CD14-positive monocyte (primary cell): Measurements from ENCODE around the gene RIPOR3. TPM values are rescaled to one million over a fixed set of nuclear protein-coding genes. Genes with fewer than 3 reads are reported as not detected.

Experiments
- DNase-seq, 3 donors: peaks; one replicate each; pipeline ENCODE4 v3.0.0-alpha.2; 2011 to 2022
- H2AFZ ChIP-seq: 2 replicates; pipeline ENCODE4 v1.6.0; 2012; ENCODE audit warnings: mild to moderate bottlenecking, low read depth, low read length, inconsistent platforms; ENCODE audit not compliant: insufficient read depth, poor library complexity, severe bottlenecking
- H3K27ac ChIP-seq, 2 donors: 1 replicate in 1 of 2; 2 replicates in 1 of 2; pipeline ENCODE4 v1.5.1; 2012 to 2013; ENCODE audit warnings: low read length in 2 of 2, control low read depth in 1 of 2, inconsistent platforms in 1 of 2, low read depth in 1 of 2, mild to moderate bottlenecking in 1 of 2
- H3K27me3 ChIP-seq, 2 donors: one replicate each; pipeline versions ENCODE4 v1.6.0 to v1.6.1; 2011 to 2013; ENCODE audit warnings: low read length in 2 of 2; ENCODE audit not compliant: control insufficient read depth in 2 of 2, insufficient read depth in 2 of 2
- H3K36me3 ChIP-seq, 2 donors: replicated peaks in 1 of 2; 1 replicate in 1 of 2; 2 replicates in 1 of 2; pipeline versions ENCODE4 v1.5.1 to v1.6.1; 2012 to 2013; ENCODE audit warnings: low read length in 2 of 2, control low read depth in 1 of 2, inconsistent platforms in 1 of 2, mild to moderate bottlenecking in 1 of 2; ENCODE audit not compliant: insufficient read depth in 2 of 2, control insufficient read depth in 1 of 2
- H3K4me1 ChIP-seq, 2 donors: 1 replicate in 1 of 2; 2 replicates in 1 of 2; pipeline versions ENCODE4 v1.5.1 to v1.6.1; 2012 to 2013; ENCODE audit warnings: low read length in 2 of 2, control low read depth in 1 of 2, inconsistent platforms in 1 of 2, mild to moderate bottlenecking in 1 of 2, moderate library complexity in 1 of 2; ENCODE audit not compliant: insufficient read depth in 2 of 2, control insufficient read depth in 1 of 2
- H3K4me2 ChIP-seq: replicated peaks from 2 replicates; pipeline ENCODE3; 2012; ENCODE audit warnings: low read length, moderate library complexity, mild to moderate bottlenecking; ENCODE audit not compliant: poor library complexity, severe bottlenecking; ENCODE audit errors: extremely low read depth
- H3K4me3 ChIP-seq, 3 experiments: fragments of 200-600 bp in 1 of 3; sonication (generic) in 1 of 3; replicated peaks in 1 of 3; 1 replicate in 2 of 3; 2 replicates in 1 of 3; pipeline ENCODE4 v1.5.1; 2011 to 2013; ENCODE audit warnings: low read length in 3 of 3, mild to moderate bottlenecking in 3 of 3, control low read depth in 2 of 3, low read depth in 2 of 3, inconsistent platforms in 1 of 3, moderate library complexity in 1 of 3
- H3K79me2 ChIP-seq: 2 replicates; pipeline ENCODE4 v1.6.0; 2012; ENCODE audit warnings: mild to moderate bottlenecking, control low read depth, inconsistent platforms, low read length, moderate library complexity; ENCODE audit not compliant: insufficient read depth
- H3K9ac ChIP-seq: 2 replicates; pipeline ENCODE4 v1.6.0; 2017; ENCODE audit warnings: low read length, mild to moderate bottlenecking; ENCODE audit not compliant: insufficient read depth, poor library complexity, severe bottlenecking
- H3K9me3 ChIP-seq, 2 donors: replicated peaks in 1 of 2; 1 replicate in 1 of 2; 2 replicates in 1 of 2; pipeline versions ENCODE4 v1.5.1 to v1.6.1; 2012 to 2013; ENCODE audit warnings: low read length in 2 of 2, control low read depth in 1 of 2; ENCODE audit not compliant: control insufficient read depth in 1 of 2, insufficient read depth in 1 of 2
- H4K20me1 ChIP-seq: 2 replicates; pipeline ENCODE4 v1.6.0; 2012; ENCODE audit warnings: mild to moderate bottlenecking, low read length, control low read depth, moderate library complexity; ENCODE audit not compliant: insufficient read depth
- H3K27ac Mint-ChIP-seq, 7 donors: one replicate each; pipeline ENCODE4 v1.8.0; 2020; ENCODE audit warnings: mild to moderate bottlenecking in 7 of 7, mixed read lengths in 7 of 7, moderate library complexity in 6 of 7, inconsistent platforms in 2 of 7
- H3K27me3 Mint-ChIP-seq, 3 donors: one replicate each; pipeline ENCODE4 v1.8.0; 2021 to 2022; ENCODE audit warnings: low read depth in 3 of 3, mild to moderate bottlenecking in 3 of 3, mixed read lengths in 3 of 3, moderate library complexity in 3 of 3, inconsistent platforms in 1 of 3
- H3K36me3 Mint-ChIP-seq, 2 donors: one replicate each; pipeline ENCODE4 v1.8.0; 2020; ENCODE audit warnings: mixed read lengths in 2 of 2, inconsistent platforms in 1 of 2, mild to moderate bottlenecking in 1 of 2
- H3K4me1 Mint-ChIP-seq: one replicate; pipeline ENCODE4 v1.8.0; 2020; ENCODE audit warnings: mild to moderate bottlenecking, mixed read lengths
- H3K4me3 Mint-ChIP-seq, 2 donors: one replicate each; pipeline ENCODE4 v1.8.0; 2020; ENCODE audit warnings: mild to moderate bottlenecking in 2 of 2, mixed read lengths in 2 of 2, moderate library complexity in 1 of 2
- H3K9me3 Mint-ChIP-seq, 7 donors: one replicate each; pipeline ENCODE4 v1.8.0; 2020 to 2022; ENCODE audit warnings: mixed read lengths in 7 of 7, mild to moderate bottlenecking in 6 of 7, moderate library complexity in 6 of 7, inconsistent platforms in 2 of 7
- WGBS: methylation state at CpG from one replicate; pipeline ENCODE4 v1.1.5; 2013; ENCODE audit warnings: missing lambda C conversion rate; ENCODE audit not compliant: insufficient coverage; 5-methylcytosine and 5-hydroxymethylcytosine counted together
- intact Hi-C, 2 donors: fragments of 100-400 bp; cut with micrococcal nuclease; formaldehyde crosslinking; loops; one replicate each; pipeline versions ENCODE4 v1.15.0 to v1.15.1; 2023
- polyA plus RNA-seq, 3 donors: library from polyadenylated mRNA; depleted of rRNA in 1 of 3; unstranded in 2 of 3; stranded (reverse) in 1 of 3; fragments of 300-500 nt in 2 of 3; fragments of >200 nt in 1 of 3; fragmentation: Illumina TruSeq in 2 of 3; gene quantifications; 1 replicate in 2 of 3; 2 replicates in 1 of 3; pipeline ENCODE4 v1.2.3, GENCODE V29; 2012 to 2021
- TF ChIP-seq, protein P1 (sequence below): fragments of 200-600 bp; IDR thresholded peaks from one replicate; pipeline ENCODE4 v1.8.0; 2022; ENCODE audit warnings: antibody characterized with exemption, mild to moderate bottlenecking

RIPOR3 gene
- polyA plus RNA-seq, 3 donors, result not detected

DNA sequence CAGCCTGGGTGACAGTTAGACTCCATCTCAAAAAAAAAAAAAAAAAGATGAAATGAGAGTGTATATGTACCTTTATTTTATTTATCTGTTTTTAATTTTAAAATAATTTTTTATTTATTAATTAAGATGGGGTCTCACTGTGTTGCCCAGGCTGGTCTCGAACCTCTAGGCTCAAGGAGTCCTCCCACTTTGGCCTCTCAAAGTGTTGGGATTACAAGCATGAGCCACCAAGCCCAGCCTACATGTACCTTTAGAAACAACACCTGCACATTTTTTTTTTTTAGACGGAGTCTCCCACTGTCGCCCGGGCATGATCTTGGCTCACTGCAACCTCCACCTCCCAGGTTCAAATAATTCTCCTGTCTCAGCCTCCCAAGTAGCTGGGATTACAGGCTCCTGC is 28.0 kb upstream of the RIPOR3 start:
- Histone ChIP-seq H3K4me1 (no peaks in the 10 kb centered on the region), H3K36me3 (no peaks in the 10 kb centered on the region), H3K9ac (no peak overlapping the region), H2AFZ (no peak overlapping the region), H3K4me2 (no peak overlapping the region), H4K20me1 (no peaks in the 10 kb centered on the region), H3K9me3 (no peaks in the 10 kb centered on the region), H3K79me2 (no peaks in the 10 kb centered on the region), H3K27ac (no peak overlapping the region), H3K27me3 (no peaks in the 10 kb centered on the region), H3K4me3 (no peak overlapping the region)
- TF ChIP-seq, protein P1, sequence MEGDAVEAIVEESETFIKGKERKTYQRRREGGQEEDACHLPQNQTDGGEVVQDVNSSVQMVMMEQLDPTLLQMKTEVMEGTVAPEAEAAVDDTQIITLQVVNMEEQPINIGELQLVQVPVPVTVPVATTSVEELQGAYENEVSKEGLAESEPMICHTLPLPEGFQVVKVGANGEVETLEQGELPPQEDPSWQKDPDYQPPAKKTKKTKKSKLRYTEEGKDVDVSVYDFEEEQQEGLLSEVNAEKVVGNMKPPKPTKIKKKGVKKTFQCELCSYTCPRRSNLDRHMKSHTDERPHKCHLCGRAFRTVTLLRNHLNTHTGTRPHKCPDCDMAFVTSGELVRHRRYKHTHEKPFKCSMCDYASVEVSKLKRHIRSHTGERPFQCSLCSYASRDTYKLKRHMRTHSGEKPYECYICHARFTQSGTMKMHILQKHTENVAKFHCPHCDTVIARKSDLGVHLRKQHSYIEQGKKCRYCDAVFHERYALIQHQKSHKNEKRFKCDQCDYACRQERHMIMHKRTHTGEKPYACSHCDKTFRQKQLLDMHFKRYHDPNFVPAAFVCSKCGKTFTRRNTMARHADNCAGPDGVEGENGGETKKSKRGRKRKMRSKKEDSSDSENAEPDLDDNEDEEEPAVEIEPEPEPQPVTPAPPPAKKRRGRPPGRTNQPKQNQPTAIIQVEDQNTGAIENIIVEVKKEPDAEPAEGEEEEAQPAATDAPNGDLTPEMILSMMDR, result no peak
- no peaks in the 10 kb centered on the region for H3K4me1 Mint-ChIP-seq
- no peak for DNase-seq
- 97% methylated on average over 4 of the region's 4 CpGs for WGBS
- H3K27me3 Mint-ChIP-seq, result peaks cover 3 to 8% (median 7%) of the 10 kb centered on the region in 3 donors
- H3K27ac Mint-ChIP-seq, result no peak overlapping the region
- no peaks in the 10 kb centered on the region for H3K9me3 Mint-ChIP-seq
- no peak overlapping the region for H3K4me3 Mint-ChIP-seq
- no peaks in the 10 kb centered on the region for H3K36me3 Mint-ChIP-seq
- intact Hi-C loops, result no loop called here

DNA sequence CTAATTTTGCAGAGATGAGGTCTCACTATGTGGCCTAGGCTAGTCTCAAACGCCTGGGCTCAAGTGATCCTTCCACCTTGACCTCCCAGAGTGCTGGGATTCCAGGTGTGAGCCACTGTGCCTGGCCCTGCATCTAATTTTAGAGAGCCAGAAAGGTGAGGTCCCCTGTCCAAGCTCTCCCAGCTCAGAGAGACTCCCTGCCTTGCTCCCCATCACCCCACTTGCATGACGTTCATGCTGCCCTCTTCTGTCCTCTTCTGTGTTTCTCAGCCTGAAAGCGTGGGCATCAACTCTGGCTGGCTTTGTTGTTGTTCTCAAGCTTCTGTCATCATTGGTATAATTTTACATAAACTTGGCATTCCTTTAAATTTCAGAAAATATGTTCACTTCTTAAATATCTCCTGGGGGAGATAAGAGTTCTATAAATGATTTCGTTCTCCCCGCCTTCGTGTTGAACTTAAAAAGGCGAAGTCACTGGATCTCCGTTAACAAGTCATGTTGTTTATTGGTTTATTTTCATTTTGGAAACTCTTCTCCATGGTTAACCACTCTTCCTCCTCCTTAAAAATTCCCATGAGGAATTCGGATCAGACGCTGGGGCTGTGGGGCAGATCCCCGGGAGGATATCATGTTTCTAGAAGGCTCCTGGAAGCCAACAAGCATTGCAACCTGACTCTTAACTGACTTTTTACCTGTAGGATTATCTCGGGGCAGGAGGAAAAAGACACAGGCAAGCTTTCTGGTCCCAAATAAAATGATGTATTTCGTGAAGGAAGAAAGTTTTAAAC is 26.8 kb upstream of the RIPOR3 start:
- no peaks in the 10 kb centered on the region for H3K9me3 ChIP-seq
- Mint-ChIP-seq H3K36me3 (no peaks in the 10 kb centered on the region), H3K4me1 (peaks cover 2% of the 10 kb centered on the region), H3K9me3 (no peaks in the 10 kb centered on the region), H3K4me3 (no peak overlapping the region), H3K27me3 (peaks cover 3 to 18% (median 4%) of the 10 kb centered on the region in 3 donors), H3K27ac (no peak overlapping the region)
- no peak overlapping the region for H3K27ac ChIP-seq
- no peaks in the 10 kb centered on the region for H3K79me2 ChIP-seq
- DNase-seq, result no peak
- H3K27me3 ChIP-seq, result no peaks in the 10 kb centered on the region
- no peaks in the 10 kb centered on the region for H3K36me3 ChIP-seq
- H3K9ac ChIP-seq, result no peak overlapping the region
- no peaks in the 10 kb centered on the region for H4K20me1 ChIP-seq
- H3K4me1 ChIP-seq, result no peaks in the 10 kb centered on the region
- H3K4me3 ChIP-seq, result no peak overlapping the region
- intact Hi-C loops, result no loop called here
- H3K4me2 ChIP-seq, result no peak overlapping the region
- TF ChIP-seq, protein P1, result no peak
- WGBS, result 88% methylated on average over 6 of the region's 13 CpGs
- H2AFZ ChIP-seq, result no peak overlapping the region
